Ecto neural progenitor cell (in vitro differentiated cells): ENCODE results near the gene PTP4A2.
"Not testable (repeated sequence)": the region's sequence is repeated elsewhere in the genome, so short reads cannot be mapped to it uniquely, and the experiment has no call there.

Experiments
- DNase-seq: peaks from one replicate; pipeline ENCODE4 v3.0.0-alpha.2; 2018; ENCODE audit warnings: low spot score

The PTP4A2 gene

GRCh38 chr1:31949862-31950261 is 11.7 kb upstream of the PTP4A2 start:
- DNase-seq: no peak

GRCh38 chr1:31945677-31946076 is 7.5 kb upstream of the PTP4A2 start:
- DNase-seq: not testable (repeated sequence)

- DNase-seq: peak; percentile 93
Measured at GRCh38 chr1:31944205-31945089, 6.3 kb upstream of the PTP4A2 start.

GRCh38 chr1:31943546-31944184 is 5.5 kb upstream of the PTP4A2 start:
- no peak for DNase-seq

- not testable (repeated sequence) for DNase-seq
Measured at GRCh38 chr1:31942061-31942460, 3.9 kb upstream of the PTP4A2 start.

GRCh38 chr1:31939484-31940329 is 1.5 kb upstream of the PTP4A2 start:
- DNase-seq: no peak

GRCh38 chr1:31937300-31938183 is 626 bp downstream of the PTP4A2 start:
- DNase-seq: no peak

GRCh38 chr1:31936981-31937299 is 1.2 kb downstream of the PTP4A2 start:
- no peak for DNase-seq

- no peak for DNase-seq
Measured at GRCh38 chr1:31936278-31936980, 1.7 kb downstream of the PTP4A2 start.

- no peak for DNase-seq
Measured at GRCh38 chr1:31934706-31935629, 3.2 kb downstream of the PTP4A2 start.

GRCh38 chr1:31932491-31933316 is 5.5 kb downstream of the PTP4A2 start:
- no peak for DNase-seq

GRCh38 chr1:31931593-31932225 is 6.5 kb downstream of the PTP4A2 start:
- no peak for DNase-seq

- no peak for DNase-seq
Measured at GRCh38 chr1:31930836-31931592, 7.2 kb downstream of the PTP4A2 start.

- DNase-seq: no peak
Measured at GRCh38 chr1:31927661-31927980, 10.5 kb downstream of the PTP4A2 start.

- no peak for DNase-seq
Measured at GRCh38 chr1:31926853-31927660, 11.1 kb downstream of the PTP4A2 start.

GRCh38 chr1:31926252-31926651 is 11.9 kb downstream of the PTP4A2 start:
- DNase-seq: no peak

GRCh38 chr1:31925824-31926223 is 12.3 kb downstream of the PTP4A2 start:
- DNase-seq: not testable (repeated sequence)
